Activated T-cell treated with anti-CD3 and anti-CD28 coated beads for 1 hour (primary cell): ENCODE data around the gene ABI1.

Experiments used
- DNase-seq: peaks from one replicate; pipeline ENCODE4 v3.0.0-alpha.2; 2020; ENCODE audit warnings: low read depth

ABI1 gene

GRCh38 chr10:26765549-26765948 lies 95.2 kb downstream of the ABI1 start:
- DNase-seq: no peak

DNA sequence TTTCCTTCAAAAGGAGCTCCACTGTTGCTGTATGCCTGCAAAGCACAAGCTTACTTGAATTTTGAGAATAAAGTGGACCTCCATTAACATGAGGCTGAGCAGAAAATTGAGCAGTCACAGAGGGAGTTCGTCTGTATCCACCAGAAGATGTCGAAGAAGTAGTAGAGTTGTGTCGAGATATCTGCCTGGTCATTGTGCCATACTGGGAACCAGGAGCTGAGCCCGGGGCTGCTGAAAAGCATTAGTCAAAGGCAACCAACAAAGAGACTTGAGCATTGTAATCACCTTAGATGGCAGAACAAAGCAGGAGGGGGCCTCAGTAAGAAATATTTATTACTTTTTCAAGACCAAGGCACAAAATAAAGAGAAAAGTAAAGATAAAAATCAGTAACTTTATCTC lies 101.8 kb downstream of the ABI1 start:
- no peak for DNase-seq

DNA sequence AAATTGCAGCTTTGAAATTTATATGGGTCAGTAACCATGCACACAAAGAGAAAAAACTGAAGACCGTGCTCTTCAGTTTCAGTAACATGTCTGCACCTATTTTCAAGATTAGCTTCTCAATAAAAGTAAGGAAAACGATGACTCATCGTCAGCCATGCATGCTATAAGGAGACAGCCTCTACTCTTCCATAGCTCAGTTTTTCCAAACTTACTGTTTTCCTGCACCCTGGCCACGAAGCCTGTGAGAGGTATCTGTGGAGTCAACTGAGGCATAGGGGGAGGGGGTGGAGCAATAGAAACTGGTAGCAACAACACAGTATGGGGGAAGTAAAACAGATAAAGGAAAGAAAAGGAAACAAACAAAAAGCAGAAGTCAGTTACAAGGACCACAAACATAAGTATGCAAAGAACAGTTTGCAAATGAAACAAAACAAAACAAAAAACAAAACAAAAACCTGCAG lies 105.3 kb downstream of the ABI1 start:
- DNase-seq: no peak

DNA sequence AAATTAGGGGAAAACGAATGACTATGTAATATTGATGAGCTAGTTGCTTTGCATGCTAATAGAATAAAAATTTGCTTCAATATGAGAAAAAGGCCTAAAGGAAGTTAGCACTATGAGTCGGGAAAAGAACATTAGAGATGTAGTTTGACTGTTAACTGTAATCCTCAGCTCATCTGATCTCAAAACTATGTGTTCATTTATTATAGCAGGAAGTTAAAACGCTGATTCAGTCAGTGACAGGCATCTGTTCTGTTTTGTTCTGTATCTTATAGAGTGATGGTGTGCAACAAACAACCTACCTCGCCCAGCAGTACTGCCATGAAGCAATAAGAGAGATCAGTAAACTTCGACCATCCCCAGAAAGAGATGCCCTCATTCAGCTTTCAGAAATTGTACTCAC lies 114.7 kb downstream of the ABI1 start:
- DNase-seq: no peak

DNA sequence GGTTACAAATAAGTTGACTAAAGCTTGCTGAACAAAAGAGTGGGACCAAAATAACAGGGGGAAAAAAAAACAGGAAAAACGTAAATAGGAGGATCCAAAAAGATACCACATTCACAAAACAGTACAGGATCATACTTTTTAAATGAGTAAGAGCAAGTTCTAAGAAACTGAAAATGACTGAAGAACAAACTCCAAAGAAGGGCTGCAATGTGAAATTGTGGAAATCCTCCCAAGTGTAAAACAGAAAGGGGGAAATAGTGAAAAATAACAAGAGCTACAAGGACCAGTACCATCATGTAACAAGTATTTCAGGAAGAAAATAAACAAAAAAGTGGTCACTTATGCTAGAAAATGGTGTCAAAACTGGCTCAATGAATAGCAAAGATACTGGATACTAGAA lies 116.9 kb downstream of the ABI1 start:
- DNase-seq: no peak

DNA sequence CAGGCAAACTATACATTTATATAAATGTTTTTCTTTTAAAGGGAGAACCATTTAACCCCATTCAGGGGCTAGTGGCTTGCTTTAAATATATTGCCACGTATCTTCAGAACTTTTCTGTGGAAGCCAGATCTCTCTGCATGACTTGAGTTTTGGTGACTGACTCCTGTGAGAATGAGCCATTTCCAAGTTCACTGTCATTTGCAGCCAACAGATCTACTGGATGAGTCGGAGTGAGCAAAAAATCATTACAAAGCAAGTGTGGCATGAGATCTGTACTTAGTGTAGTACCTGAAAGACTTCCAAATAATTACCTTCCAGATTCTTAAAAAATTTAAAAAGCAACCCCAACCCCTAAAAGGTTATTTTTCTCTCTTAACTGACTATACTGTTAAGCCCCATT lies 117.7 kb downstream of the ABI1 start:
- no peak for DNase-seq

DNA sequence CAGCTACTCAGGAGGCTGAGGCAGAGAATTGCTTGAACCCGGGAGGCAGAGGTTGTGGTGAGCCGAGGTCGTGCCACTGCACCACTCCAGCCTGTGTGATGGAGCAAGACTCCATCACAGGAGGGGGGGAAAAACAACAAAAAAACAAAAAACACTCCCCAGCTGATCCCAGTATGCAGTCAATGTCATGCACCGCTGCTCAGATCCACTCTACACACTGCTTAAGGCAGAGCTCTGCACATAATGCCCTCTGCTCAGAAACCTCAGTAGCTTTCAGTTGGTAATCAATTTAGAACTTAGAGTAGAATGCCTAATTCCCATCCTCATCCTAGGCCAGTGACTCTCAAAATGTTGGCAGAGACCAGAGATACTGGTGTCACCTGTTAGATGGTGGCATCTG lies 119.4 kb downstream of the ABI1 start:
- DNase-seq: no peak

GRCh38 chr10:26739071-26739631 lies 121.6 kb downstream of the ABI1 start:
- DNase-seq: no peak

DNA sequence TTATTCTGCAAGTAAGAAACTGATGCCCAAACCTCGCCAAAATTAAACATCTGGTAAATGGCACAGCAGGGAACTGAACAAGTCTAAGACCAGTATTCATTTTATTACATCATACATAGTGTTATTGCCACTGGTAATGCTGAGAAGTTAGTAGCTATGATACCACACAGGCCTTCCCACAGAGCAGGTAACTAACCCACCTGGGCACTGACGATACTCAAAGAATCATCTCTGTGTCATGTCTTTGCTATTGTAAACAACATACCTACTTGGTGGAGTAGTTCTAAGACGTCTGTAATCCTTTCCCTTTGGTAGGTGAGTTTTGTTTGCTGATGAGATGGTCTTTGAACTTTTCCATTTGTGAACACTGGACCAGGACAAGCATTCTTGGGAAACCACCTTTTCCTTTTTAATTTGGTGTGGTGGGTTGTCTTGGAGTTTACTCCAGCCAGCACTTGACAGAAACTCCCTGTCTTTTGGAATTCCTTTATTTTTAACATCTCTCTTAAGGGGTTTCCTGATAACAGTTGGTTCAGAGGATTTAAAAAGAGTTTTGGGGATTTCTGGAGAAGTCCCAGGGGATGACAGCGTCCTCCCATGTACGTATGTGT lies 122.4 kb downstream of the ABI1 start:
- no peak for DNase-seq

DNA sequence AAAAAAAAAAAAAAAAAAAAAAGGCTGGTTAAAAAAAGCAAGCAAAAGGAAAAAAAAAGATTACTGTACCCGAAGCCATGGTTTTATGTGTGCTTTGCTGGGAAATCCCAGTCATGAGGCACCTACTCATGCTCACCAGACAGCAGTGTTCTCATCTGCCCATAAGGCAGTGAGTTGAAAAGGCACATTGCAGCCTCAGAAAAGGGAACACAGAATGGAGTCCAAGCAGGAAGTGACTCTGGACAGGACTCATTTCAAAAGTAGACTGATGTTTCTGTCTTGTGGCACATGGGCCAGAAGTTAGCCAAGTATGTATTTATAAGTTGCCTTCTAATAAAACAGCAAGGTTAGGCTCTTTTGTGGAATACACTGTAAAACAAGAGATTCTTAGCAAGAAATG lies 123.0 kb downstream of the ABI1 start:
- DNase-seq: no peak

GRCh38 chr10:26735435-26735834 lies 125.3 kb downstream of the ABI1 start:
- no peak for DNase-seq

- no peak for DNase-seq
These were observed 126.8 kb downstream of the ABI1 start for GRCh38 chr10:26733750-26734568.

DNA sequence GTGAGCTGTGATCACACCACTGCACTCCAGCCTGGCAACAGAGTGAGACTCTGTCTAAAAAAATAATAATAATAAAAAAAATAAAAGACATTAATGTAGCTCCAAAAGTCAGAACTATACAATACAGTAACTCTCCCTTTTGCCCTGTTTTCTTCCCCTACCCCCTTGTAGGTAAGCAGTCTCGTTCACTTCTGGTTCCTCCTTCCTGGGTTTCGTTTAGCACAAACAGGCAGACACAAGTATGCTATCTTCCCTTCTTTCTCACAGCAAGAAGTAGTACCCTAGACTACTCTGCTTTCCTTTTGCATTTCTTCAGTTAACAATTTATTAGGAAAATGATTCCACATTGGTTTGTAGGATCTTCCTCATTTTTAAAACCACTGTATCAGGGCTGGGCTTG lies 130.2 kb downstream of the ABI1 start:
- no peak for DNase-seq

GRCh38 chr10:26729395-26729794 lies 131.4 kb downstream of the ABI1 start:
- no peak for DNase-seq

GRCh38 chr10:26728957-26729356 lies 131.8 kb downstream of the ABI1 start:
- no peak for DNase-seq

GRCh38 chr10:26727005-26727404 lies 133.8 kb downstream of the ABI1 start:
- DNase-seq: no peak

DNA sequence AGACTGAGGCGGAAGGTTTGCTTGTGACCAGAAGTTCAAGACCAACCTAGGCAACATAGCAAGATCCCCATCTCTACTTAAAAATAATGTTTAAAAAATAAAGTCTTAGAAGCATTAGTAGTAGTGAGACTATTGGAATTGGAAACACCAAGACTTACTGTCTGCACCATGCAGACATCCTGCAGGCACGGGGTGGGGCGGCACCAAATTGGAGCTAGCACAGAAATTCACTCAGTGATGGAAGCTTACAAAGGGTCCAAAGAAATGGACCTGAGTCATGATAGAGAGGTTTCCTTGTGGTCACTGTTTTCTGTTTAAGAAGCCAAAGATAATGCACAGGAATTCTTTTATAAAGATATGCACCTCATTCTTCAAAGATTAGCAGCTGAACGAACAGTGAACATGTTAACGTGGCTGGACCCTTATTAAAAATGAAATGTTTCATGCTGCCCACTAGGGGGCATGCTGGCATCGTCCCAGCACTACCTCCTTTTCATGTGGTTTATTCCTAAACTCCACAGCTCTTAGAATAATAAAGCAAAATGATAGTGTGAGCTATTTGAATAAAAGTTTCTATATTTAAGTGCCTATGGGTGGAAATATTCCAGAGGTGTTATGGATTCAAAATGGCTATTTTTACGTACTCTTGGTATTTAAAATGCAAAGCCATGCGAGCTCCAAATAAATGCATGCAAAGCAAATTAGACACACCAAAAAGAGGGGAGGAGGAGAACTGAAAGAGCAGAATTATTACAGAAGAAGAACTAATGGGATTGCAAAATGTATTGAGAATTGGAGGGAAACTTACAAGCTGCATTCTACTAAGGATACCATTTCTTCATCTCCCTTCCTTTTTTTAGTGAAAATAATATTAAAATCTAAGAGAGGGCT lies 134.7 kb downstream of the ABI1 start:
- peak; percentile 34 for DNase-seq

GRCh38 chr10:26723016-26723415 lies 137.7 kb downstream of the ABI1 start:
- DNase-seq: no peak

GRCh38 chr10:26721561-26721960 lies 139.2 kb downstream of the ABI1 start:
- no peak for DNase-seq

DNA sequence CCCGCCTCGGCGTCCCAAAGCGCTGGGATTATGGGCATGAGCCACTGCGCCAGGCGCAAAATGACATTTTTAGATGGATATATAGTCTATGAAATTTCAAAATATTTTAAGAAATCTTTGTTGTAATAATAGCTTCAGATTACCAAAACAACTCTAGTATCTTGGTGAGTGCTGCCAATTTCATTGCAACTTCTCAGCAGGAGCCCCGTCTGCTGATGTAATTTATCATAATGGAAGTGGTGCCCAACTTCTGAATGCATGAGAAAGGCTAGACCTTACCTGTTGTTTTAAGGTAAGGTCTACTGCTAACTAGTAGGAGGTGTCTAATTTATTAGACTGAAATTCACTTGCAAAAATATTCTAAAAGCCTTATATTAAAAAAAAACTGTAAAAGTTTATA lies 143.3 kb downstream of the ABI1 start:
- no peak for DNase-seq

- DNase-seq: no peak
These were observed 145.6 kb downstream of the ABI1 start for GRCh38 chr10:26715137-26715487.

DNA sequence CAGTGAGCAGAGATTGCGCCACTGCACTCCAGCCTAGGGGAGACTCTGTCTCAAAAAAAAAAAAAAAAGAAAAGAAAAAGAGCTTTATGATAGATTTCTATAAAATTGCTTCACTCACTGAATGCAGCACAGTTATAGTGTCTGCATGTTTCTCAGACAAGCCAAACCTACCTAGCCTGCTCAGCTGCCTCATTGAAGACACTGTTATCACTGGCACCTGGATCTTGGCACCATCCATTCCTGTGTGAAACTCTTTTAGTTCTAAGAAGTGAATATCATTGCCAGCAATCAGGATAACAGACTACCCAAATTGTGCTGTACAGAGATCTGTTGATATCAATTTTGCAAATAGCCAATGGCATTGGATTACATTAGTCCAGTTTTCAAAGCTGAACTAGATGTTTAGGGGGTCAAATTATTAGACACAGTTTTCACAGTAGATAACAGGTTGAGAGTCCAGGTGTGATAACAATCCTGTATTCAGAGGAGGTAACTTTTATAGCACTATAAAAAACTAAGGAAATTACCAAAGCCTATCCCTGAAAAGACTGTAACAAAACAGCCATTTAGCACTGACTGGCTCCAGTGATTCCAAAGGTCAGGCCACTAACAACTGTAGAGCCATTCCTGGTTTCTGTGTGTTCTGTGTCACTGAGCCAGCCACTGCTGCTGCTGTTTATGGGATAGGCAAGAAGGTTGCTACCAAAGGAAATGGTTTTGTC lies 146.2 kb downstream of the ABI1 start:
- DNase-seq: no peak
